H7 (cell line): Measurements from ENCODE around the gene FBXW4. TPM values are rescaled to one million over a fixed set of nuclear protein-coding genes. Genes with fewer than 3 reads are reported as not detected.

Source experiments
- DNase-seq: peaks from one replicate; pipeline ENCODE4 v3.0.0; 2012
- H3K27me3 ChIP-seq: 2 replicates; pipeline ENCODE4 v1.6.0; 2011; ENCODE audit warnings: mild to moderate bottlenecking, low read length; ENCODE audit not compliant: control insufficient read depth, insufficient read depth
- H3K36me3 ChIP-seq: replicated peaks from 2 replicates; pipeline ENCODE4 v1.5.1; 2011; ENCODE audit warnings: low read length; ENCODE audit not compliant: control insufficient read depth, insufficient read depth
- H3K4me3 ChIP-seq: 2 replicates; pipeline ENCODE4 v1.5.1; 2011; ENCODE audit warnings: low read depth, mild to moderate bottlenecking, control low read depth, low read length, moderate library complexity; ENCODE audit not compliant: insufficient read depth
- total RNA-seq: library from RNA; depleted of rRNA; stranded (reverse); fragments of >200 nt; shearing (Covaris generic); gene quantifications from 2 replicates; pipeline ENCODE4 v1.2.3, GENCODE V29; 2014

Gene FBXW4
- total RNA-seq, 1 experiment from 2014 or later = 25.4 TPM

DNA sequence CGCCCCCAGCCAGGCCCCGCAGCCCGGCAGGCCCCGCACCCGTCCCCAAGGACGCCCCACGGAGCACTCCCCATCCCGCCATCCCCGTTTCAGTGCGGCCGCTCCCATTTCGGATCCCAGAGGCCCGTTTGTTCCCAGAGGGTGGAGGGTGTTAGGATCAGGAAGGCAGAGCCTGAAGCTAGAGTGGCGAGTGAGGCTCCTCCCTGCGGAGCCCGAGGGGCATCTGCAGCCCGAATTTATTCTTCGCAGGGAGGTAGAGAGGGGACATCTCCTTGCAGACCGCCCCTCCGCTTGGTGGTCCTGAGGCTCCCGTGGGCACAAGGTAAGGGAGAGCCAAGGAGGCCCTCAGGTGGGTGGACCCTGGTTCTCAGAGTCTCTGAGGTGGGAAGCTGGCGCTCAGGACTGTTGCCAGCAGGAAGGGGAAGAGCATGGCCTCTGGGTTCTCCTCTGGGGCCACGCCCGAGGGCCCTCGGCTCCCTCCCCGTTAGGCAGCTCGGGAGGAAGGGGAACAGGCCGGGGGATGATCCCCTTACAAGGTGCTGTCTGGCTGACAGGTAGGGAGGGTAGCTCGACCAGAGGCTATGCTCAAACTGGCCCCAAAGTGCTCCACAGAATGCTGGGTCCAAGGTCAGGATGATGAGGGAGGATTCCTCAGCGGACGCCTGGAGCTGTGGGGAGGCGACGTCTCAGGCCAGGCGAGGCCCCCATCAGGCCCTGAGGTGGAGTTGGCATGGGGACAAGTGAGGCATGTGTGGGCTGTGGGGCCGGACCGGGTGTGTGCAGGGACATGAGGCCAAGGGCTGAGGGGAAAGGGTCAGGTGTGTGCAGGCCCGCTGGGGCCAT lies 124.3 kb downstream of the FBXW4 start:
- Histone ChIP-seq H3K27me3 (peaks cover 57% of the 10 kb centered on the region), H3K36me3 (no peaks in the 10 kb centered on the region), H3K4me3 (peak overlapping the region; percentile 76)
- peak; percentile 81 for DNase-seq

DNA sequence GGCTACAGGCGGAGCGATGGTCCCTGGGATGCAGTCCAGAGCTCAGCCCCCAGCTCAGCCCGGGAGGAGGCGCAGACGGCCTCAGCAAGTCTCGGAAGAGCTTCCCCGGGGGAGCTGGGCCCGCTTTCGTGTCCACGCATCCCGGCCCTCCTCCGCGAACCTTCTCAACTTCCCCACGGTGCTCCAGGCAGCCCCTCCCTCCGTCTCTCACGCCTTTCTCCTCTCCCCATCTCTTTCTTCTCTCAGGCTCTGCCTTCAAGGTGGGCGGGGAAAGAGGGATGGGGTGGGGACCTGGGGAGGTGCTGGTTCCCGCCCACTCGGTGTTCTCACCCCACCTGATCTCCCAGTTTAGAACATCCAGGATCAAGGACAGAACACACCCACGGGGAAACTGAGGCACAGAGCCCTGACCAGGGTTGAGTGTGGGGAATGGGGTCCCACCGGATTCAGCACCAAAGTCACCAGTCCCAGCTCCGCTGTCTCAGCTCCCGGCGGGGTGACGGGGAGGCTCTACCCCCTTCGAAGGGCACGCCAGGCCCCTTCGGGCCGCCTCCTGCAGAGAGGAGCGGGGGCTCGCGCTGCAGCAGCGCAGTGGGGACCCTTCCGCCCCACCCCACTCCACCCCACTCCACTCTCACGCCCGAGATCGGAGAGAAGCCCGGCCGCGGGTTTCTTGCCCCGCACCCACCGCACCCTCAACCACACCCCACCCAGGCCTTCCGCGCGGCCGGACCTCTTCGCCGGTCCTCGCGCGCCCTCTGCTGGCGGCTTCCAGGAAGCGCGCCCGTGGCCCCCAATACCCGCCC lies 125.1 kb downstream of the FBXW4 start:
- peaks cover 61% of the 10 kb centered on the region for H3K27me3 ChIP-seq
- DNase-seq = peak; percentile 98
- H3K36me3 ChIP-seq = no peaks in the 10 kb centered on the region
- H3K4me3 ChIP-seq = peak overlapping the region; percentile 76

DNA sequence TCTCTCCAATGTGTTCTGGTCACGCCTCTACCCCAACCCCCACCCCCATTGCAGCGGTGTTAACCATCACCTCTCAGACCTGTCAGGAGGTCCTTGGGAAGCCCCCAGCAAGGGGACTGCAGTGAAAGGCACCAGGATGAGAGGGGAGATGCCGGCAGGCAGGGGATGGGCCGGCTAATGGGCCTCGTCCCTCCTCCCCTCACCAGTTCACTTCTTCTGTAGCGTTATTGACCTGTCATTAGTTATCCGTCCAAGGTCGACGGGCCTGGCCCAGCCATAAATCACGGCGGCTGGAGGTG lies 125.7 kb downstream of the FBXW4 start:
- peak; percentile 84 for DNase-seq
- Histone ChIP-seq H3K36me3 (no peaks in the 10 kb centered on the region), H3K4me3 (peak overlapping the region; percentile 76), H3K27me3 (peaks cover 61% of the 10 kb centered on the region)

DNA sequence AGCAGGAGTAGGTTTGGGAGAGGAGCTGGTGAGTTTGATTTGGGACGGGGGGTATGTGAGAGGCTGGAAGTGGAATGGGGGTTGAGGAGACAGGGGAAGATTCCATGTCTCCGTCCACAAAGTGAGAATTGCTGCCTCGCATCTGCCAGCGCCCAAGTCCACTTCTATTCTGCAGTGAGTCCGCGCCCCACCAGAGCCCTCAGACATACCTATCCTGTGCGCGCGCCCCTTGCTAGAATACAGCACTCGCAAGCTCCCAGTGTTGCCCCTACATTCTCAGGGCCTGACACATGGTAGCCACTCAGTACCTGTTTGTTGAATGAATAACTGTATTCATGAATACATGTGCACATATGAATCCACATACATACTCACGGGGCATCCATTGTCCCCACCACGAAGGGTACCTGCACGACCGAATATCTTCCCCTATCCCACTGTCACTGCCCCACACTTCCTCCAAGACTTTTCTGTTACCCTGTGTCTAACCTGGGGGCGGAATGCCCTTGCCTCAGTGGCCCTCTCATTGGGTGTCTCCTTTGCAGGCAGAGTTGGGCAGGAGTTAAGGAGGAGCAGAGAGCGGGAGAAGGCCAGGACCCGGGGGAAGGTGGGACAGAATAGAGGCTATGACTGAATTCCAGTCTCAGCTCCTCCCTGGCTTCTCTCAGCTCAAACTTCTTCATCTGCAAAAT lies 126.8 kb downstream of the FBXW4 start:
- H3K27me3 ChIP-seq = peaks cover 61% of the 10 kb centered on the region
- H3K4me3 ChIP-seq = no peak overlapping the region
- H3K36me3 ChIP-seq = no peaks in the 10 kb centered on the region
- peak; percentile 30 for DNase-seq

DNA sequence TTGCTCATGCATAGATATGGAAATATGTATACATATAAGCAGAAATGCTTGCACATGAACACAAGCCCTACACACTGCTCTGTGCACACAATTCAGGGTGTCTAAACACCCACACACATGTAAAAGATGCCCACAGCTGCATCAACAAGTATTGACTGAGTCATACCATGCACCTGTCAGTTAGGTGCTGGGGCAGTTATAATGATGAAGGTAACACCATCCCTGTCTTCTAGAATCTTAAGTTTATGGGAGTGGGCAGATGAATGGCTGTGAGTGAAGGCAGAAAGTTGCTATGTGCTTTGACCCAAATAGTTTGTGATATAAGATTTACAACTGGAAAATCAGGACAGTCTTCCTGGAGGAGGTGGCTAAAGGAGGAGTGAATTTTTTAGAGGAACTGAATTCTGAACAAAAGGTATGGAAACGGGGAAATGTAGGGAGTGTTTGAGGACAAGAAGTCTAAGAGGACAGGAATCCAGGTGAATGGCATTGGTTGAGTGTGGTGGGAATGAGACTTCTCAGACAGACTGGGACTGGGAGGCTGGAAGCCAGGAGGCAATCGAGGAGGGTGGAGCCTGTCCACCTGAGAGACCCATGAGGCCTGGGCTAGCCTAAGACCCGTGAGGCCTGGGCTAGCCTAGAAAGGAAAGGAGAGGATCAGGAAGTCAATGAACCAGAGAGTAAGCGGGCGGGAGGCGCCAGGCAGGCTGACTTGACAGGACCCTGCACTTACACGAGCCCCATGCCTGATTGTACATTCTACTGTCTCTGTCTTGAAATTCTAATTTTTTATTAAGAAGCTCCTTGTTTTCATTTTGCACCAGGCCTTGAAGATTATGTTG lies 127.6 kb downstream of the FBXW4 start:
- no peaks in the 10 kb centered on the region for H3K36me3 ChIP-seq
- no peak overlapping the region for H3K4me3 ChIP-seq
- DNase-seq = peak; percentile 45
- peaks cover 57% of the 10 kb centered on the region for H3K27me3 ChIP-seq

DNA sequence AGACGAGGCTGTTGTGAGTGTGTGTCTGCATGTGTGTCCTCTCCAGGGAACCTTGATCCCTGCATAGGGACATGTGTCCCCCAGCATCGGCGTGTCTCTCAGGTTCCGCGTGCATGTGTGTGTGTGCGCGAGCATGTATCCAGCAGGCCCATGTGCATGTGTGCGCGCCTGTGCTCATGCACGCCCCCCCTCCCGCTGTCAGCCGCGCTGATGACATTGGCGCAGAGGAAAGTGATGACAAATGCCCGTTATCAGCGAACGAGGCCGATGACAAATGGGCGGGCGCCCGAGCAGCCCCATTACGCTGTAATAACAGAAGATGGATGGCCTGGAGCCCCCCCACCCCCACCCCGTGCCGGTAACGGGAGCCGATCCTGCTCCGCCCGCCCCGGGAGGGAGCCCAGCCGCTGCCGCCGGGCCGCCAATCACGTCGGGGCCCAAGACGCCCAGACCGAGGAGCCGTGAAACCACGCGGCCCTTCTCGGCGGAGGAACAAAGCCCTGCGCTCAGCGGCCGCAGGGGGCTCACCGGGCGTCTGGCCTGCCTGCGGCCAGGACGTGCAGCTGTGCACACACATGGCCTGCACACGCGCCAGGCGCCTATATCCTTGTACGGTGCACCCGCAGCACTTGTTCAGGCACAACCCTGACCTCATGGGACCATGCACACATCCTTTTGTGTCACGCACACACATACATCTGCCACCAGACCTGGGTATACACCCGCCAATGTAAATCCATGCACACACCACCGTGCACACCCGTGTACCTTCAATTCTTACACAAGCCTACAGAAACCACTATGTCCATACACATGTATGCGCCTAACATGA lies 128.4 kb downstream of the FBXW4 start:
- H3K36me3 ChIP-seq = no peaks in the 10 kb centered on the region
- DNase-seq = peak; percentile 90
- no peak overlapping the region; the same call in 1 of the 2 replicates for H3K4me3 ChIP-seq
- peaks cover 54% of the 10 kb centered on the region for H3K27me3 ChIP-seq

DNA sequence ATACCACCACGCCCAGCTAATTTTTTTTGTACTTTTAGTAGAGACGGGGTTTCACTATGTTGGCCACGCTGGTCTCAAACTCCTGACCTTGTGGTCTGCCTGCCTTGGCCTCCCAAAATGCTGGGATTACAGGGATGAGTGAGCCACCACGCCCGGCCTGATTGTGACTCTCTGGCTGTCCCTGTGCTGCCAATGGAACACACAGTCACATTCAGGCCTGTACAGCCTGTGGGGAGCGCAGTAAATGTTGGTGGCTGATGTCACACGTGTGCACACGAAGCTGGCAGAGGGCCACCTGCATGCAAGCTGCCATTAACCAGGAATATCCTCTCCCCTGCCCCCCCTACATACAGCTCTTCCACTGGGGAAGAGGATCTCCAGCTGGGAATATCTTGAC lies 129.0 kb downstream of the FBXW4 start:
- Histone ChIP-seq H3K36me3 (no peaks in the 10 kb centered on the region), H3K27me3 (peaks cover 47% of the 10 kb centered on the region), H3K4me3 (no peak overlapping the region)
- no peak for DNase-seq

DNA sequence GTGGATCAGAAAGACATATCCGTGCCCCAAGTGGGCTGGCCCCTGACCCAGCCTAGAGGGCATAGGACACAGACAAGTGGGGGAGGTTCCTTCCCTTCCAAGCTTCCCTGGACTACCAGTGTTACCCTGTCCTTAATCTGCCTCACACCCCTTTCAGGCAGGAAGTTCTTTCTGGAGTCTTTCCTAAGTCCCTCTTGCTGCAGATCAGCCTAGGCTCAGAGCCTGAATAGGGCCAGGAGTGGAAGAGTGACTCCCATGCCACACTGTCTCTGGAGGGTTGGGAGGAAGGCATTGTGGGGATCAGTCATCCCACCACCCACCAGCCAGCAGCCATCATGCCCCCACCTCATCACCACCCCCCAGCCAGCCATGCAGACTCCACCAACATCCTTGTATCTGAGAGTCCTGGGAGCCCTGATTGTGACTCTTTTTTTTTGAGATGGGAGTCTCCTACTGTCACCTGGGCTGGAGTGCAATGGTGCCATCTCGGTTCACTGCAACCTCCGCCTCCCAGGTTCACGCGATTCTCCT lies 129.5 kb downstream of the FBXW4 start:
- peaks cover 43% of the 10 kb centered on the region for H3K27me3 ChIP-seq
- H3K4me3 ChIP-seq = no peak overlapping the region
- peak; percentile 24 for DNase-seq
- H3K36me3 ChIP-seq = no peaks in the 10 kb centered on the region

DNA sequence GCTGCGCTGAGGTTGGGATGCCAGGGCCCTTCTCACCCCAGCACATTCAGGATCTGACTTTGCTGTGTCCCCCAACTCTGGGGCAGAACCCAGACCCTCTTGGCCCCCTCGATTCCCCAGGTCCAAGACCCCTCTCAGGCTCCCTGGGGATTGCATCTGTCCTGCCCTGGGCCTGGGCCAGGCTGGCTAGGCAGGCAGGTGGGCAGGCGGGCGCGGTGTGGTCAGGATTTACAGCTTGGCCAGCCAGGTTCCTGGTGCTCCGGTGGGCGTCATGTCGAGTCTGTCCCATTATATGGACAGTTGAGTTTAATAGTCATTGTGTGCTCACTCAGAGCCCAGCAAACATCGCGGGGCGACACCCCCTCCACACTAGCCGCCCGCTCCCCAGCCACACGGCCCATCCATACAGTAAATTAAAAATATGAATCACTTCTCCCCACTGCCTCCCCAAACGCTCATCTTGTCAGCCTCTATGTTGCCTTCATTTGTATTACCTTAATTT lies 130.4 kb downstream of the FBXW4 start:
- no peaks in the 10 kb centered on the region for H3K36me3 ChIP-seq
- no peak overlapping the region for H3K4me3 ChIP-seq
- peaks cover 38% of the 10 kb centered on the region for H3K27me3 ChIP-seq
- peak; percentile 35 for DNase-seq

DNA sequence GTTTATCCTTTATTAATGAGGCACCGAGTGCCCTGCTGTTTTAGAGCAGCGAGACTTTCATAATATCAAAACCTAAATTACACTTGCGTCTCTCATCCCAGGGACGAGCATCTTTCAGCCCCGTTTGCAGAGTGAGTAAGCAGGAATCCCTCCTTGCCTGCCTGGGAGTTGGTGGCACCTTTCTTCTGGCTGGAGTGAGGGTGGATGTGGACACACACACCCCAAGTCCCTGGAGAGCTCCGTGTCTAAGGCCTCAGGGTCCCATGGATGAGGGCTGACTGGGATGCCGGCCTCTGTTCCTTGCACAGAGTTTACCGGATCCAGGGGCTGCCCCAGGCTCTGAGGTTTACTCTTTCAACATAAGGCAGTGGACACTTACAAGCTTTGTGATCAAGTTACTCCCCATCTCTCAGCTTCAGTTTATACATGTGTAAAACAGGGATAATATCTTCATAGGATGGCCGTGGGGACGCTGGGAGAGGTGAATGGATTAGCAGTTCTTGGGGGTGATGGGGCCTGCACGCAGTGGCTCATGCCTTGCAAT lies 131.4 kb downstream of the FBXW4 start:
- Histone ChIP-seq H3K36me3 (no peaks in the 10 kb centered on the region), H3K27me3 (peaks cover 30% of the 10 kb centered on the region), H3K4me3 (no peak overlapping the region)
- DNase-seq = peak; percentile 25

DNA sequence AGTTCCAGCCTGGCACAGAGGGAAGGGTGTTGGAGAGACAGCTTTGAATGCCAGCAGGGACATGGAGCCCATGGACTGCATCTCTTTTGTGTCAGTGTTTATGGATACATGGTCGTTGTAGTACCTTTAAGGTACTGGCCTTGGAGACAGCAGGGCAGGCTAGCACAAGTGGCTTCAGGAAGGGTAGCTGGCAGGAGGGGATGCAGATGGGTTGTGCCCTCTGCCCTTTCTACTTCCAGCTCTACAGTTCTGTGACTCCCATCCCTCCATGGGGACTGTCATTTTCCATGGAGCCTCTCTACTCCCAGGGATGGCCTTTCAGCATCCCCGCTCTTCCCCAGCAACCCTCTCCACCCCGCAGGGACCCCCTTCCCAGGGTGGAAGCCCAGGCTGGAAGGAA lies 132.0 kb downstream of the FBXW4 start:
- H3K27me3 ChIP-seq = peaks cover 24% of the 10 kb centered on the region
- H3K36me3 ChIP-seq = no peaks in the 10 kb centered on the region
- peak; percentile 27 for DNase-seq
- no peak overlapping the region for H3K4me3 ChIP-seq

DNA sequence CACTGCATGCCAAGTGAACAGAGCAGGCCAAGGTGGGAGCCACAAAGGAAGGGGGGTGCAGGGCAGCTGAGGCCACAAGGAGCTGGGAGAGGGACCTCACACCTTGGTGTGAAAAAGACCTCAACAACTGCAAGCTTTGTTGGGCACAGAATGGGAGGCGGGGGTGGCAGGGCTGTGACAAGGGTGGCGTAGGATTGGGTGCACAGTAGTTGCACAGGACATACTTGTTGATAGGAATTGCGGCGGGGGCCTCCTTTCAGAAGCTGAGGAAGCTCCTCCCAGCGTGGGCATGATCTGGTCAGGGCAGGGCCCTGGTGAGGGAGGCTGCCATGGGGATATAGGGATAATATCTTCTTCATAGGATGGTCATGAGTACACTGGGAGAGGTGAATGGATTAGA lies 132.7 kb downstream of the FBXW4 start:
- no peak for DNase-seq
- Histone ChIP-seq H3K27me3 (peaks cover 18% of the 10 kb centered on the region), H3K36me3 (no peaks in the 10 kb centered on the region), H3K4me3 (no peak overlapping the region)
